Measurements from ENCODE around the gene CENPS. TPM values are rescaled to one million over a fixed set of nuclear protein-coding genes. Genes with fewer than 3 reads are reported as not detected.
"Not testable (repeated sequence)": the region's sequence is repeated elsewhere in the genome, so short reads cannot be mapped to it uniquely, and the experiment has no call there.

The CENPS gene
- 4.2 TPM for total RNA-seq

- DNase-seq = peak; percentile 71
Observed at GRCh38 chr1:10430216-10431069, at the start of gene CENPS. TSS of gene CENPS (plus strand) at chr1:10430433. CDS start at chr1:10430518, 85 bp downstream.

- DNase-seq = no peak
Observed at GRCh38 chr1:10380594-10381275, 49.5 kb upstream of the CENPS start.

- DNase-seq = no peak
Observed at GRCh38 chr1:10383630-10384029, 46.6 kb upstream of the CENPS start.

- DNase-seq = no peak
Observed at GRCh38 chr1:10384219-10384618, 46.0 kb upstream of the CENPS start.

GRCh38 chr1:10386761-10387676, 43.2 kb upstream of the CENPS start:
- no peak for DNase-seq

- DNase-seq = peak; percentile 97
Observed at GRCh38 chr1:10387677-10388386, 42.4 kb upstream of the CENPS start.

- DNase-seq = no peak
Observed at GRCh38 chr1:10388387-10388715, 41.9 kb upstream of the CENPS start.

- no peak for DNase-seq
Observed at GRCh38 chr1:10389271-10389973, 40.8 kb upstream of the CENPS start.

- no peak for DNase-seq
Observed at GRCh38 chr1:10396870-10397269, 33.4 kb upstream of the CENPS start.

- peak; percentile 8 for DNase-seq
Observed at GRCh38 chr1:10398278-10398733, 31.9 kb upstream of the CENPS start.

GRCh38 chr1:10398734-10399443, 31.3 kb upstream of the CENPS start, which contains the start of gene PGD:
TSS of gene PGD (plus strand) at chr1:10399064. CDS start at chr1:10399118, 54 bp downstream.
- peak; percentile 97 for DNase-seq

GRCh38 chr1:10399444-10399941, 30.7 kb upstream of the CENPS start:
- DNase-seq = no peak

GRCh38 chr1:10400013-10400412, 30.2 kb upstream of the CENPS start:
- DNase-seq = no peak

GRCh38 chr1:10401281-10401680, 29.0 kb upstream of the CENPS start:
- no peak for DNase-seq

GRCh38 chr1:10402729-10403274, 27.4 kb upstream of the CENPS start:
- no peak for DNase-seq

GRCh38 chr1:10407201-10407600, 23.0 kb upstream of the CENPS start:
- DNase-seq = no peak

- no peak for DNase-seq
Observed at GRCh38 chr1:10415211-10415930, 14.9 kb upstream of the CENPS start.

GRCh38 chr1:10415967-10416366, 14.3 kb upstream of the CENPS start:
- DNase-seq = not testable (repeated sequence)

GRCh38 chr1:10418741-10419140, 11.5 kb upstream of the CENPS start:
- DNase-seq = not testable (repeated sequence)
